Measurements from ENCODE around the gene TRAF2. TPM values are rescaled to one million over a fixed set of nuclear protein-coding genes. Genes with fewer than 3 reads are reported as not detected.
A peak's percentile ranks its signal among the peaks of the same experiment; 100 is the strongest.

TRAF2 gene
- polyA plus RNA-seq, 3 donors: 1.6 to 6.1 (median 2.0) TPM

- Mint-ChIP-seq H3K4me3 (peak overlapping the region; percentile 79 to 90), H3K9me3 (no peaks in the 10 kb centered on the region), H3K36me3 (no peaks in the 10 kb centered on the region), H3K4me1 (peaks cover 9% of the 10 kb centered on the region), H3K27me3 (ENCODE audit: low read depth in 3 of 3) (peaks cover 0 to 8% (median 0%) of the 10 kb centered on the region in 3 donors), H3K27ac (no peak overlapping the region)
- H4K20me1 ChIP-seq (ENCODE audit: insufficient read depth, low read length): no peaks in the 10 kb centered on the region
- H3K4me2 ChIP-seq (replicated peaks; ENCODE audit: extremely low read depth, low read length, poor library complexity, severe bottlenecking): peak overlapping the region; percentile 85
- H3K9ac ChIP-seq (ENCODE audit: insufficient read depth, low read length, poor library complexity, severe bottlenecking): peak overlapping the region; percentile 76
- H2AFZ ChIP-seq (ENCODE audit: insufficient read depth, low read depth, low read length, poor library complexity, severe bottlenecking): peak overlapping the region; percentile 100
- DNase-seq: no peak
- H3K9me3 ChIP-seq (replicated peaks in 1 of 2; ENCODE audit: control insufficient read depth in 1 of 2, insufficient read depth in 1 of 2, low read length in 2 of 2): no peaks in the 10 kb centered on the region
- H3K27ac ChIP-seq (ENCODE audit: low read depth in 1 of 2, low read length in 2 of 2): peak overlapping the region in 1 of 2 donors; percentile 84
- peaks cover 13 to 20% of the 10 kb centered on the region in 2 donors for H3K4me1 ChIP-seq (ENCODE audit: control insufficient read depth in 1 of 2, insufficient read depth in 2 of 2, low read length in 2 of 2)
- intact Hi-C loops (cut with micrococcal nuclease): loop anchor here in 1 of 2 donors (5.0 kb wide), 1 partner anchor 103 kb away; the partner anchor contains the start of gene PHPT1
- WGBS (ENCODE audit: insufficient coverage): 62% methylated on average over 6 of the region's 9 CpGs
- peak overlapping the region in 2 of 3 experiments; percentile 75 to 83 for H3K4me3 ChIP-seq (replicated peaks in 1 of 3; ENCODE audit: low read depth in 2 of 3, low read length in 3 of 3)
- no peaks in the 10 kb centered on the region for H3K79me2 ChIP-seq (ENCODE audit: insufficient read depth, low read length)
- H3K36me3 ChIP-seq (replicated peaks in 1 of 2; ENCODE audit: control insufficient read depth in 1 of 2, insufficient read depth in 2 of 2, low read length in 2 of 2): no peaks in the 10 kb centered on the region
- no peaks in the 10 kb centered on the region for H3K27me3 ChIP-seq (ENCODE audit: control insufficient read depth in 2 of 2, insufficient read depth in 2 of 2, low read length in 2 of 2)
- TF ChIP-seq CTCF (IDR thresholded peaks at IDR 0.05): no peak
Observed at GRCh38 chr9:136950656-136951276, 64.5 kb downstream of the TRAF2 start.

GRCh38 chr9:136951541-136952320 is 65.4 kb downstream of the TRAF2 start, which contains the start of gene LCN12:
TSS of gene LCN12 (plus strand) at chr9:136952273. CDS start at chr9:136952328, 55 bp downstream.
- TF ChIP-seq CTCF (IDR thresholded peaks at IDR 0.05): no peak
- Histone ChIP-seq H3K9me3 (replicated peaks in 1 of 2; ENCODE audit: control insufficient read depth in 1 of 2, insufficient read depth in 1 of 2, low read length in 2 of 2) (no peaks in the 10 kb centered on the region), H4K20me1 (ENCODE audit: insufficient read depth, low read length) (no peaks in the 10 kb centered on the region), H2AFZ (ENCODE audit: insufficient read depth, low read depth, low read length, poor library complexity, severe bottlenecking) (peak within 1 kb of the TSS; percentile 100), H3K79me2 (ENCODE audit: insufficient read depth, low read length) (no peaks in the 10 kb centered on the region), H3K4me1 (ENCODE audit: control insufficient read depth in 1 of 2, insufficient read depth in 2 of 2, low read length in 2 of 2) (peaks cover 13 to 20% of the 10 kb centered on the region in 2 donors), H3K4me3 (replicated peaks in 1 of 3; ENCODE audit: low read depth in 2 of 3, low read length in 3 of 3) (no peak within 1 kb of the TSS), H3K36me3 (replicated peaks in 1 of 2; ENCODE audit: control insufficient read depth in 1 of 2, insufficient read depth in 2 of 2, low read length in 2 of 2) (no peaks in the 10 kb centered on the region), H3K27me3 (ENCODE audit: control insufficient read depth in 2 of 2, insufficient read depth in 2 of 2, low read length in 2 of 2) (no peaks in the 10 kb centered on the region), H3K9ac (ENCODE audit: insufficient read depth, low read length, poor library complexity, severe bottlenecking) (no peak within 1 kb of the TSS), H3K4me2 (replicated peaks; ENCODE audit: extremely low read depth, low read length, poor library complexity, severe bottlenecking) (no peak within 1 kb of the TSS), H3K27ac (ENCODE audit: low read depth in 1 of 2, low read length in 2 of 2) (no peak within 1 kb of the TSS)
- H3K27ac Mint-ChIP-seq: no peak within 1 kb of the TSS
- H3K9me3 Mint-ChIP-seq: peaks cover 0 to 4% (median 2%) of the 10 kb centered on the region in 7 donors
- peaks cover 9% of the 10 kb centered on the region for H3K4me1 Mint-ChIP-seq
- no peak within 1 kb of the TSS for H3K4me3 Mint-ChIP-seq
- DNase-seq: no peak
- H3K27me3 Mint-ChIP-seq (ENCODE audit: low read depth in 3 of 3): peaks cover 0 to 7% (median 0%) of the 10 kb centered on the region in 3 donors
- intact Hi-C loops (cut with micrococcal nuclease): loop anchor here in 1 of 2 donors (5.0 kb wide), 1 partner anchor 104 kb away; the partner anchor contains the start of gene PHPT1
- WGBS (ENCODE audit: insufficient coverage): 92% methylated on average over 12 of the region's 14 CpGs
- no peaks in the 10 kb centered on the region for H3K36me3 Mint-ChIP-seq
